Measurements from ENCODE around the gene HIPK3.

Gene HIPK3

DNA sequence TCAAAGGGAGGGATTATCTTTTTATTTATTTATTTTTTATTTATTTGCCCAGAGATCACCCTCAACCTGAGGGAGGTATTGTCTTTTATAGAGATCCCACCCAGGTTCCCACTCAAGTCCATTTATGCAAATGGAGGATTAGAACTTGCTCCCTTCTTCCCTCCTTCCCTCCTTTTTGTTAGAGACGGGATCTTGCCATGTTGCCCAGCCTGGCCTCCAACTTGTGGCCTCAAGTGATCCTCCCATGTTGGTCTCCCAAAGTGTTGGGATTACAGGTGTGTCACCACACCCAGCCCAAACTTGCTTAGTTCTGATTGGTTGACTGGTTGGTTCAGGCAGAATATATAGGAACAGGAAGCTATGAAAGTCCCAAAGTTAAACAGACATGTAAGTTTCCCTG is 51.9 kb downstream of the HIPK3 start:
- DNase-seq = no peak

DNA sequence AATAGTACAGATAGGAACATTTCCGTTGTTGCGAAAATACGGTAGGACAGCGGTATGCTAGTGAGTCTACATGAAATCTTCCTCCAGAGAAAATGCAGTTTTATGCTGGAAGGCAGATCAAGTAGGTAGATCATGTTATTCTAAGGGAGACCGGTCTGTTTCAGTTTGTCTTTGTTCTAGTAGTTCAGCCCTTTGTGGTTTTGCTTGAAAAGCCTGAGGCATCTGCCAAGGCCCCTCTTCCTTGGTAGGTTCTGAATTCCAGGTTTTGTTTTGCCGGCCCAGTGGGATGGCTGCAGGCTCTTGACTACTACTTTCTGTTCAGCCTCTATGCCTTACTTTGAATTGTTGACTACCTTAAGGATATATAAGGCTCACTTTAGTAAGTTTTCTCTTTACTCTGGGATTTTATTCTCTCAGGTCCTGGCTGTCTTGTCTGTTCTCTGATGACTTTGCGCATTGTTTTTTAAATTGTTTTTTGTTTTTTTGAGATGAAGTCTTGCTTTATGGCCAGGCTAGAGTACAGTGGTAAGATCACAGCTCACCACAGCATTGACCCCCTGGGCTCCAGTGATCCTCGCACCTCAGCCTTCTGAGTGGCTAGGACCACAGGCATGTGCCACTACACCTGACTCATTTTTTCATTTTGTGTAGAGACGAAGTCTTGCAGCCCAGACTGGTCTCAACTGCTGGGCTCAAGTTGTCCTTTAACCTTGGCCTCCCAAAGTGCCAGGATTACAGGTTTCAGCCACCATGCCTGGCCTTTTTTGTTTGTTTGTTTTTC is 53.7 kb downstream of the HIPK3 start:
- DNase-seq = no peak

GRCh38 chr11:33311680-33312079 is 54.5 kb downstream of the HIPK3 start:
- DNase-seq = no peak

GRCh38 chr11:33315822-33316221 is 58.6 kb downstream of the HIPK3 start:
- DNase-seq = no peak

DNA sequence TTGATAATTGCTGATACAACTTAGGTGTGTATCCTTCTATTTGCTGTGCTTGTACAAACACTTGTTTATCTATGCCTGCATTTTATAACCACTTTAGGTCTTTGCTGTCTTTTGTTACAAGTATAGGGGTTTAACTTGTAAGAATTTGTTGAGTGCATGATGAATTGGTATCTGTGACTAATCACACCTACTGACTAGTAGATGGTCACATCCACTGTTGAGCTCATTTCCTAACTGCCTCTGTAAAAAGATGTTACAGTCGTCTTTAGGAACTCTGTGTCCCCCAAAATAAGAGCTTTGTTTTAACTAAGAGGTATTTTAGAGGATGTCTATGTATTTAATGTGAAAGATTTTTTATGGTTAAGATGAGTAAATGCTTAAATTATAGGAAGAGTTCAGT is 60.5 kb downstream of the HIPK3 start:
- no peak for DNase-seq

DNA sequence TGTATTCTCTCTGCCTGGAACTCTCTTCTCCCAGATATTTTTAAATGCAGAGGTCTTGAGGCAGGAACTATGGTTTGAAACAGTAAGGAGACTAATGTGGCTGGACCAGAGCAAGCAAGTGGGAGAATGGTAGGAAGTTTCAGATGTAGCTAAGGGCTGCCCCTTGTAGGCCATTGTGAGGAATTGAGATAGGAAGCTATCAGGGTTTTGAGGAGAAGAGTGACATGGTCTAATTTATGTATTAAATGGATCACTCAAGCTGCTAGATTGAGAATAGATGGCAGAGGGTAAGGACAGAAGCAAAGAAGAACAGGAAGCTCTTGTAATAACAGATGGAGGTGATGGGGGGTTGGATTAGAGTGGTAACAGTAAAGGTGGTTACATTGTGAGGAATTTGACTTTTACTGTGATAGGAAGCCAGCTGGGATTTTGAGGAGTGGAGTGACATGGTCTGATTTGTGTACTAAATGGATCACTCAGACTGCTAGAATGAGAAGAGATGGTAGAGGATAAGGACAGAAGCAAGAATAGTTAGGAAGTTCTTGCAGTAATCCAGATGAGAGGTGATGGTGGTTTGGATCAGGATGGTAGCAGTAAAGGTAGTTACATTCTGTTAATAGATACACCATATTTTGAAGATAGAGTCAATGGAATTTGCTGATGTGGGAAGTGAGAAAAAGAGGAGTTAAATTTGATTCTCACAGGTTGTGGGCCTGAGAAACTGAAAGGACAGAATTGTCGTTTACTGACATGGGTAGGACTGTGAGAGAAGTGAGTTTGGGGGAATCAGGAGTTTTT is 63.0 kb downstream of the HIPK3 start:
- DNase-seq = no peak

DNA sequence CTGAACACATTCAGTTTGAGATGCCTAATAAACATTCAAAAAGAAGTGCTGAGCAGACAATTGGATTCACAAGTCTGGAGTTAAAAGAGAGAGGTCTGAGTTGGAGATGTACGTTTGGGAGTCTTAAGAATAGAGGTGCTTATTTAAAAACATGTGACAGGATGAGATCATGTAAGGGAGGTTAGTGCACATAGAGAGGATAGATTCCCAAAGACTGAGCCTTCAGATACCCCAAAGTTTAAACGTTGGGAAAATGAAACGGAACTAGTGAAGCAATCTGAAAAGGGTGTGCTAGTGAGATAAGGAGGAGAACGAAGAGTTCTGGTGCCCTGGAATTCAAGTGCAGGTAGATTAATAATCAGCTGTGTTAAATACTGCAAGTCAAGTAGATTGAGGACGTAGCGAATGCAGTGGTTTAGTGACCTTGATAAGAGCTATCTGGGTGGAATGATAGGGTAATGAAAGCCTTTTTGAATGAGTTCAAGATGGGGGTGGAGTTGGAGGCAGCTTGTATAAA is 63.7 kb downstream of the HIPK3 start:
- no peak for DNase-seq

GRCh38 chr11:33321422-33321821 is 64.2 kb downstream of the HIPK3 start:
- DNase-seq = no peak

- DNase-seq = no peak
Observed at GRCh38 chr11:33323421-33323820, 66.2 kb downstream of the HIPK3 start.

- DNase-seq = no peak
Observed at GRCh38 chr11:33324302-33324985, 67.3 kb downstream of the HIPK3 start.

GRCh38 chr11:33325451-33325850 is 68.3 kb downstream of the HIPK3 start:
- DNase-seq = no peak

- peak; percentile 59 to 79 for DNase-seq
Observed at GRCh38 chr11:33329705-33330329, 72.6 kb downstream of the HIPK3 start.

GRCh38 chr11:33333816-33334215 is 76.6 kb downstream of the HIPK3 start:
- no peak for DNase-seq

GRCh38 chr11:33334627-33335026 is 77.4 kb downstream of the HIPK3 start:
- DNase-seq = no peak

- DNase-seq = no peak
Observed at GRCh38 chr11:33339247-33339646, 82.1 kb downstream of the HIPK3 start.

DNA sequence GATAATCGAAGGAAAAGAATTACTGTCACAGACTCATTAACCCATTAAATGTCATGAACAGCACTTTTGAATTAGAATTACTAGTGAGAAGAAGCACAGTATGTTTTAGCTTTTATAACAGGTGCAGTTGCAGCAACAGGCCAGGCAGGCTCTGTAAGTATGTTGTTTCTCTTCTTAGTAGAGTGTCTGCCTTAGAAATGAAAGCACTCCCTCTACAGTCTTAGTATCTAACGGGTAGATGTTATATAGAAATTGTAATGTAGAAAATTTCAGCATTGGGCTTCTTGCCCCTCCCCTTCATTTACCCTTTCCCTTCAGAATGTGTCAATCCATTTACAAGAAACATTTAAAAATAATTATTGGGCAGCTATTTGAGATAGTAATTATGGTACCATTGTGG is 87.4 kb downstream of the HIPK3 start:
- DNase-seq = peak in 1 of 2 experiments; percentile 24

- DNase-seq = no peak
Observed at GRCh38 chr11:33347490-33348125, 90.4 kb downstream of the HIPK3 start.

GRCh38 chr11:33350287-33350686 is 93.1 kb downstream of the HIPK3 start:
- no peak for DNase-seq

- no peak for DNase-seq
Observed at GRCh38 chr11:33358150-33358831, 101.1 kb downstream of the HIPK3 start.

DNA sequence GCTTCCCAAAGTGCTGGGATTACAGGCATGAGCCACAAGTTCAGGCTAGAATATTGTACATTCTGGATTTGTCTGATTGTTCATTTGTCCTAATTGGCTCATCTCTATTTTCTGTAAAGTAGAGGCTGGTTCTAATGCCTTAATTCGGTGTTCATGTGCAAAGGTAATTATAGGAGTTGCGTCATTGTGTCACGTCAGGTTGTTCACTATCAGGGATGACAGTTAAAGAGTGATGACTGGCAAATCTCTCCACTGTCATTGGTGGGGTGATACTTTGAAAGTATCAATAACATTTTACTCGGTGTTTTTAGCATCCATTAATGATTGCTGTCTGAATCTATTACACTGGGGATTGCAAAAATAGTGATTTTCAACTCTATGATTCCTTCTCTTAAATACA is 103.5 kb downstream of the HIPK3 start:
- no peak for DNase-seq

- DNase-seq = peak; percentile 30 to 75
Observed at GRCh38 chr11:33362051-33362910, 105.1 kb downstream of the HIPK3 start.
